ENCODE measurements around the gene CDH4. TPM values are rescaled to one million over a fixed set of nuclear protein-coding genes. Genes with fewer than 3 reads are reported as not detected.

The CDH4 gene
- total RNA-seq, 1 experiment from 2014 or later, result not detected

DNA sequence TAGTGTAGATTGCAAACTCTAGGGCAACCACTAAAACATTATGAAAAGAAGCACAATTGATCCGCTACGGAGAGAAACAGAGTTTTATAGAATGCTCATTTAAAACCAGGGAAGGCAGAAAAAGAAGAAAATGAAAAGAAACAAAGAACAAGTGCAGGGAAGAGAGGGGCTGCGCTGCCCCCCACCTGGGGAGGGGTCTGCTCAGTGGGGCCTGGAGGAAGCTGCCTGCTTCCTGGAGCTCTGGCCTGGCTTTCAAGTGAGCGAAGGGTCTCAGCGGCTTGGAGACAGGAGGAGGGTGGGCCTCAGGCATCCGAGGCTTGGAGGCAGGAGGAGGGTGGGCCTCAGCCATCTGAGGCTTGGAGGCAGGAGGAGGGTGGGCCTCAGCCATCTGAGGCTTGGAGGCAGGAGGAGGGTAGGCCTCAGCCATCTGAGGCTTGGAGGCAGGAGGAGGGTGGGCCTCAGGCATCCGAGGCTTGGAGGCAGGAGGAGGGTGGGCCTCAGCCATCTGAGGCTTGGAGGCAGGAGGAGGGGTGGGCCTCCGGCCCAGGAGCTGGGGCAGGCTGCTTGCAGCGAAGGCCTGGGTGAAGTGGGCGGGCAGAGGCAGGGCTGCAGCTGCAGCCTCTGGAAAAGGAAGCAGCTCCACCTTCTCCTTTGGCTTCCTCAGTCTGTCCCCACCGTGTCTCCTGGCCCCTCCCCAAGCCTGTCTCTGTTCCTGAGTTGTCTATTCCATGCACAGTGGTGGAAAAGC lies 407.4 kb downstream of the CDH4 start:
- TF ChIP-seq TCF7L2 (IDR thresholded peaks at IDR 0.05; ENCODE audit: low read depth, low read length), result no peak
- TF ChIP-seq, protein P1, sequence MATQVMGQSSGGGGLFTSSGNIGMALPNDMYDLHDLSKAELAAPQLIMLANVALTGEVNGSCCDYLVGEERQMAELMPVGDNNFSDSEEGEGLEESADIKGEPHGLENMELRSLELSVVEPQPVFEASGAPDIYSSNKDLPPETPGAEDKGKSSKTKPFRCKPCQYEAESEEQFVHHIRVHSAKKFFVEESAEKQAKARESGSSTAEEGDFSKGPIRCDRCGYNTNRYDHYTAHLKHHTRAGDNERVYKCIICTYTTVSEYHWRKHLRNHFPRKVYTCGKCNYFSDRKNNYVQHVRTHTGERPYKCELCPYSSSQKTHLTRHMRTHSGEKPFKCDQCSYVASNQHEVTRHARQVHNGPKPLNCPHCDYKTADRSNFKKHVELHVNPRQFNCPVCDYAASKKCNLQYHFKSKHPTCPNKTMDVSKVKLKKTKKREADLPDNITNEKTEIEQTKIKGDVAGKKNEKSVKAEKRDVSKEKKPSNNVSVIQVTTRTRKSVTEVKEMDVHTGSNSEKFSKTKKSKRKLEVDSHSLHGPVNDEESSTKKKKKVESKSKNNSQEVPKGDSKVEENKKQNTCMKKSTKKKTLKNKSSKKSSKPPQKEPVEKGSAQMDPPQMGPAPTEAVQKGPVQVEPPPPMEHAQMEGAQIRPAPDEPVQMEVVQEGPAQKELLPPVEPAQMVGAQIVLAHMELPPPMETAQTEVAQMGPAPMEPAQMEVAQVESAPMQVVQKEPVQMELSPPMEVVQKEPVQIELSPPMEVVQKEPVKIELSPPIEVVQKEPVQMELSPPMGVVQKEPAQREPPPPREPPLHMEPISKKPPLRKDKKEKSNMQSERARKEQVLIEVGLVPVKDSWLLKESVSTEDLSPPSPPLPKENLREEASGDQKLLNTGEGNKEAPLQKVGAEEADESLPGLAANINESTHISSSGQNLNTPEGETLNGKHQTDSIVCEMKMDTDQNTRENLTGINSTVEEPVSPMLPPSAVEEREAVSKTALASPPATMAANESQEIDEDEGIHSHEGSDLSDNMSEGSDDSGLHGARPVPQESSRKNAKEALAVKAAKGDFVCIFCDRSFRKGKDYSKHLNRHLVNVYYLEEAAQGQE (IDR thresholded peaks at IDR 0.05; ENCODE audit: insufficient read depth in 1 of 2, low read depth in 2 of 2, low read length in 1 of 2), result no peak
- no peak for TF ChIP-seq POLR2AphosphoS5 (IDR thresholded peaks at IDR 0.05; ENCODE audit: low read depth, low read length)
- TF ChIP-seq SIN3A (IDR thresholded peaks at IDR 0.05; ENCODE audit: borderline replicate concordance, insufficient read depth, low read depth, low read length), result no peak
- TF ChIP-seq, protein P2, sequence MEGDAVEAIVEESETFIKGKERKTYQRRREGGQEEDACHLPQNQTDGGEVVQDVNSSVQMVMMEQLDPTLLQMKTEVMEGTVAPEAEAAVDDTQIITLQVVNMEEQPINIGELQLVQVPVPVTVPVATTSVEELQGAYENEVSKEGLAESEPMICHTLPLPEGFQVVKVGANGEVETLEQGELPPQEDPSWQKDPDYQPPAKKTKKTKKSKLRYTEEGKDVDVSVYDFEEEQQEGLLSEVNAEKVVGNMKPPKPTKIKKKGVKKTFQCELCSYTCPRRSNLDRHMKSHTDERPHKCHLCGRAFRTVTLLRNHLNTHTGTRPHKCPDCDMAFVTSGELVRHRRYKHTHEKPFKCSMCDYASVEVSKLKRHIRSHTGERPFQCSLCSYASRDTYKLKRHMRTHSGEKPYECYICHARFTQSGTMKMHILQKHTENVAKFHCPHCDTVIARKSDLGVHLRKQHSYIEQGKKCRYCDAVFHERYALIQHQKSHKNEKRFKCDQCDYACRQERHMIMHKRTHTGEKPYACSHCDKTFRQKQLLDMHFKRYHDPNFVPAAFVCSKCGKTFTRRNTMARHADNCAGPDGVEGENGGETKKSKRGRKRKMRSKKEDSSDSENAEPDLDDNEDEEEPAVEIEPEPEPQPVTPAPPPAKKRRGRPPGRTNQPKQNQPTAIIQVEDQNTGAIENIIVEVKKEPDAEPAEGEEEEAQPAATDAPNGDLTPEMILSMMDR (IDR thresholded peaks at IDR 0.05), result no peak
- H3K9me3 ChIP-seq (ENCODE audit: control insufficient read depth, insufficient read depth, low read depth, low read length), result no peaks in the 10 kb centered on the region
- ATAC-seq (no peak), DNase-seq (ENCODE audit: low read depth, low spot score) (no peak)
- no peaks in the 10 kb centered on the region for H3K36me3 ChIP-seq (ENCODE audit: control insufficient read depth, insufficient read depth, low read length)
- peaks cover 6% of the 10 kb centered on the region; the same call in 1 of the 2 replicates for H3K27me3 ChIP-seq (ENCODE audit: control insufficient read depth, insufficient read depth, low read length)
- POLR2A ChIA-PET, result no interaction called here
- H3K27ac ChIP-seq (ENCODE audit: low read length), result no peak overlapping the region
- intact Hi-C loops (cut with micrococcal nuclease; ENCODE audit: unreplicated experiment), result no loop called here
- H3K4me1 ChIP-seq (ENCODE audit: control insufficient read depth, insufficient read depth, low read length), result no peaks in the 10 kb centered on the region
- H3K4me3 ChIP-seq (ENCODE audit: low read depth in 2 of 2, low read length in 2 of 2), result no peak overlapping the region
- in situ Hi-C loops (cut with HindIII; ENCODE audit: low pct_unique_long_range_greater_than_20kb, low sequenced_read_pairs), result no loop called here
- BruUV-seq (replicated peaks), result no TSS peak
- CTCF ChIA-PET, result no interaction called here

DNA sequence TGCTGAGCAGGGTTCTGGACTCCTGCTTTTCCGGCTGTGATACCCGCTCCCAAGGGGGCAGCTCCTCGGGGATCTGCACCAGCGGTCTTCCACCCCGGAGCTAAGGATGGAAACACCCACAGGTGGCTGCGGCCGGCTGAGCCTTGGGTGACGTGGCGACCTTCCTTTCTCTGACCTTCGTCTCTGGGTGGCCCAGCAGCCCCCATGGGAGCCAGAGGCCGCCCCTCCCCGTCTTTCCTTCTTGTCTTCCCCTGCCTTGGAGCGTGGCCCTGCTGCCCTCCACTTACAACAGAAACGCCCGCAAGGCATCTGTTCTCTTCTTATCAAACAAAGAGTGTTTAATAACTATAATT lies 407.9 kb downstream of the CDH4 start:
- Histone ChIP-seq H3K9me3 (ENCODE audit: control insufficient read depth, insufficient read depth, low read depth, low read length) (no peaks in the 10 kb centered on the region), H3K36me3 (ENCODE audit: control insufficient read depth, insufficient read depth, low read length) (no peaks in the 10 kb centered on the region), H3K27ac (ENCODE audit: low read length) (no peak overlapping the region), H3K4me1 (ENCODE audit: control insufficient read depth, insufficient read depth, low read length) (no peaks in the 10 kb centered on the region), H3K27me3 (ENCODE audit: control insufficient read depth, insufficient read depth, low read length) (peaks cover 6% of the 10 kb centered on the region; the same call in 1 of the 2 replicates), H3K4me3 (ENCODE audit: low read depth in 2 of 2, low read length in 2 of 2) (no peak overlapping the region)
- ATAC-seq (no peak), DNase-seq (ENCODE audit: low read depth, low spot score) (no peak)
- in situ Hi-C loops (cut with HindIII; ENCODE audit: low pct_unique_long_range_greater_than_20kb, low sequenced_read_pairs), result no loop called here
- no TSS peak for BruUV-seq (replicated peaks)
- ChIA-PET CTCF (no interaction called here), POLR2A (no interaction called here)
- intact Hi-C loops (cut with micrococcal nuclease; ENCODE audit: unreplicated experiment), result no loop called here
- no peak for TF ChIP-seq TCF7L2 (IDR thresholded peaks at IDR 0.05; ENCODE audit: low read depth, low read length)
- TF ChIP-seq, protein P2 (IDR thresholded peaks at IDR 0.05), result no peak
- TF ChIP-seq, protein P1 (IDR thresholded peaks at IDR 0.05; ENCODE audit: insufficient read depth in 1 of 2, low read depth in 2 of 2, low read length in 1 of 2), result no peak
- TF ChIP-seq SIN3A (IDR thresholded peaks at IDR 0.05; ENCODE audit: borderline replicate concordance, insufficient read depth, low read depth, low read length), result no peak
- no peak for TF ChIP-seq POLR2AphosphoS5 (IDR thresholded peaks at IDR 0.05; ENCODE audit: low read depth, low read length)
